ENCODE data around the gene RASGEF1B. TPM values are rescaled to one million over a fixed set of nuclear protein-coding genes. Genes with fewer than 3 reads are reported as not detected.

Gene RASGEF1B
- total RNA-seq, 1 donor from 2014 or later = 1.0 TPM

GRCh38 chr4:81472281-81473182 is 825 bp upstream of the RASGEF1B start:
- TF ChIP-seq CTCF (conservative IDR thresholded peaks at IDR 0.05; ENCODE audit: low read depth, low read length) = peak; percentile 59
- DNase-seq (ENCODE audit: low read depth) = peak; percentile 56

GRCh38 chr4:81471298-81471587 is 464 bp downstream of the RASGEF1B start:
- TF ChIP-seq CTCF (conservative IDR thresholded peaks at IDR 0.05; ENCODE audit: low read depth, low read length) = no peak
- DNase-seq (ENCODE audit: low read depth) = no peak
- H3K4me3 ChIP-seq (ENCODE audit: low read depth, low read length) = peak overlapping the region; percentile 88

More at GRCh38 chr4:81472281-81473182, 825 bp upstream of the RASGEF1B start:
- H3K4me3 ChIP-seq (ENCODE audit: low read depth, low read length) = peak overlapping the region; percentile 88

GRCh38 chr4:81470456-81471297 is 1.0 kb downstream of the RASGEF1B start:
- TF ChIP-seq CTCF (conservative IDR thresholded peaks at IDR 0.05; ENCODE audit: low read depth, low read length) = no peak

GRCh38 chr4:81469781-81470455 is 1.8 kb downstream of the RASGEF1B start:
- no peak for TF ChIP-seq CTCF (conservative IDR thresholded peaks at IDR 0.05; ENCODE audit: low read depth, low read length)
- peak; percentile 77 for DNase-seq (ENCODE audit: low read depth)
- H3K4me3 ChIP-seq (ENCODE audit: low read depth, low read length) = peak overlapping the region; percentile 88

More at GRCh38 chr4:81470456-81471297, 1.0 kb downstream of the RASGEF1B start:
- peak overlapping the region; percentile 88 for H3K4me3 ChIP-seq (ENCODE audit: low read depth, low read length)
- peak; percentile 42 for DNase-seq (ENCODE audit: low read depth)

- TF ChIP-seq CTCF (conservative IDR thresholded peaks at IDR 0.05; ENCODE audit: low read depth, low read length) = no peak
- no peak overlapping the region for H3K4me3 ChIP-seq (ENCODE audit: low read depth, low read length)
- DNase-seq (ENCODE audit: low read depth) = no peak
Observed at GRCh38 chr4:81468678-81469077, 3.0 kb downstream of the RASGEF1B start.

GRCh38 chr4:81467672-81467964 is 4.1 kb downstream of the RASGEF1B start:
- no peak for DNase-seq (ENCODE audit: low read depth)
- no peak for TF ChIP-seq CTCF (conservative IDR thresholded peaks at IDR 0.05; ENCODE audit: low read depth, low read length)
- no peak overlapping the region for H3K4me3 ChIP-seq (ENCODE audit: low read depth, low read length)

All from epithelial cell of proximal tubule (primary cell).